Activated naive CD4-positive, alpha-beta T cell treated with anti-CD3 and anti-CD28 coated beads, Interleukin-2, amount 50 U/mL, for 24 hours (primary cell): ENCODE measurements around the gene VWF.

Source experiments
- H3K27ac Mint-ChIP-seq: one replicate; pipeline ENCODE4 v1.8.0; 2021; ENCODE audit warnings: mild to moderate bottlenecking, mixed read lengths
- H3K27me3 Mint-ChIP-seq: one replicate; pipeline ENCODE4 v1.8.0; 2021; ENCODE audit warnings: mixed read lengths
- H3K36me3 Mint-ChIP-seq: one replicate; pipeline ENCODE4 v1.8.0; 2021; ENCODE audit warnings: mixed read lengths
- H3K4me1 Mint-ChIP-seq: one replicate; pipeline ENCODE4 v1.8.0; 2021; ENCODE audit warnings: mixed read lengths
- H3K4me3 Mint-ChIP-seq: one replicate; pipeline ENCODE4 v1.8.0; 2021; ENCODE audit warnings: mild to moderate bottlenecking, mixed read lengths
- H3K9me3 Mint-ChIP-seq: one replicate; pipeline ENCODE4 v1.8.0; 2021; ENCODE audit warnings: mixed read lengths

The VWF gene

DNA sequence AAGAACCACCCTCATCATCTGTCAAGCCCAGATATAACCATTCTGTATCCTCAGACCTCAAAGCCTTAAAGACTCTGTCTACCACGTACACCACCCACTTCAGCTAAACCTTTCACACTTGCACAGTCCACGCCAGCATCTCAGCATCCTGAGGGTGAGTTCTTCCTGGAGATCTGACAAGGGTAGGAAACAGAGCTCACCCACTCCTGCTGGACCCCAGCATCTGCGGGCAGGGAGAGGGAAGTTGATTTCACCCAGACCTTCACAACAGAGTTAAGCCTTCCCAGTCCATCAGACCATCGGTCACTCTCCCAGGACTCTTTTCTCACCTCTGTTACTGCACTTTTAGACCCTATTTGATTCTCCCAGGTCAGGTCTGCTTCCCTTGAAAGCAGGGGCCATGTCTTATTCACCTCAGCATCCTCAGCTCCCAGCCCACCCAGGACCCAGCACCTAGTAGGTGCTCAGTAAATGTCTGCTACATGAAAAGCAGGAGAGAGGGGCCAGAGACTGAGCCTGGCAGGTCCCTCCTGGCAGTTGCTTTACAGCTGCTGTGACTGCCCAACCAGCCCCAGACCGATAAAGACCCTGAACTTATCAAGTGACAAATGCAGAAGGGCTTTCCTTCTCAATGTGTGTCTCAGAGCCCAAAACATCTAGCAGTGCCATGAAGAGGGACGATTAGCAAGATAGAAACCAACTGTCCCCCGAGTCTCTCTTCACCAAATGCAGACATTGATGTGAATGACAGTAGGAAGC is 213.5 kb downstream of the VWF start:
- Mint-ChIP-seq H3K27me3 (peaks cover 5% of the 10 kb centered on the region), H3K4me3 (no peak overlapping the region), H3K36me3 (no peaks in the 10 kb centered on the region), H3K27ac (no peak overlapping the region), H3K4me1 (no peaks in the 10 kb centered on the region), H3K9me3 (no peaks in the 10 kb centered on the region)

DNA sequence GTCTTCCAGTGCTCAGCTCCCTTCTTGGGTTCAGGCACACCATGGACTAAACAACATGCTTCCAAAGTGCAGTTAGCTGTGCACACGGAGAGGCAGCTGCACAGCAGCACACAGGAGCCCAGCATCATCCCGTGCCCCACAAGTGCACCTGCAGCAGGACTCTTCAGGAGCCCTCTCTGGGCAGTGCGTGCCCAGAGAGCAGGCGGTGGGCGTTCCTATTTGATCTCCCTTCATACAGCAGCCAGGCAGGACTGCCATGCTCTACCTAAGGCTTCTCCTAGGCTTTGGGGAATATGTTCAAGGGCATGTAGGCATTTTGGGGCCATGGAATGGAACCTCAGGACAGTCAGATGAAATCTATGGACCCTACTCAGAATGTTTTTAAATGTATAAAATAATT is 214.9 kb downstream of the VWF start:
- Mint-ChIP-seq H3K27ac (no peak overlapping the region), H3K9me3 (no peaks in the 10 kb centered on the region), H3K4me3 (no peak overlapping the region), H3K4me1 (no peaks in the 10 kb centered on the region), H3K36me3 (no peaks in the 10 kb centered on the region), H3K27me3 (peaks cover 7% of the 10 kb centered on the region)

DNA sequence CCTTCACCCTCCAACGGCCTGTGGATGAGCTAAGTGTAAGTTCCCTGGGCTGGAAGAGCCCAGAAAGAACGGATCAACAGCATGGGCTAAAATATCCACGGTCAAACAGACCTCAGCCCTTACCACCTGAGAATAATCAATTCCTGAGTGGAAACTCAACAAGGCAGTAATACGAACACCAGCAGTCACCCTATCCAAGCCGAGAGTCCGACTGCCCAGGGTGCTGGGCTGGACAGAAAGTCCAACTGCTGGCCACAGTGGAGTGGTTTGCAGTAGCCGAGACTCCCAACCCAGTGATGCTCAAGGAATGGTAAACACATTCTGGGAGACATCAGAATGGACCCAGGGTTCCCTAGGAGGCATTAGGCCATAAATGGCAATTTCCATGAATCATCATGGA is 216.2 kb downstream of the VWF start:
- H3K9me3 Mint-ChIP-seq = no peaks in the 10 kb centered on the region
- H3K27ac Mint-ChIP-seq = no peak overlapping the region
- no peaks in the 10 kb centered on the region for H3K36me3 Mint-ChIP-seq
- peaks cover 9% of the 10 kb centered on the region for H3K27me3 Mint-ChIP-seq
- no peaks in the 10 kb centered on the region for H3K4me1 Mint-ChIP-seq
- H3K4me3 Mint-ChIP-seq = no peak overlapping the region

DNA sequence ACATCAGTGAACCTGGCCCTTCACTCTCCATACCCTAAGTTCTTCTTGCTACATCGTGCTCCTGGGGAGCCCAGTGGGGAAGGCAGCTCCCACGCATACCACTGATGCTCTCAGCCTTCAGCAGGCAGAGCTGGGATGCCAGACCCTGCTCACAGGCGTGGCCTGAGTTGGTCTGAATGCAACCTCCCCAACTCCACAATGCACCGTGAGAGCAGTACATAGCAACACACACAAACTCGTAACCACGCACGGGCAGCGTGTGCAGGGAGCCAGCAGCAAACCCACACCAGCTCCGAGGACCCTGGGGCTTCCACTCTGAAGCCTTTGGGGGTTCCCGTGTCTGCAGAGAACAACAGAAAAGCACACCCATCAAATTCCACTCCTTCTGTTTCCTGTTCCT is 216.7 kb downstream of the VWF start:
- Mint-ChIP-seq H3K27ac (no peak overlapping the region), H3K4me3 (no peak overlapping the region), H3K27me3 (peaks cover 7% of the 10 kb centered on the region), H3K9me3 (no peaks in the 10 kb centered on the region), H3K4me1 (no peaks in the 10 kb centered on the region), H3K36me3 (no peaks in the 10 kb centered on the region)

DNA sequence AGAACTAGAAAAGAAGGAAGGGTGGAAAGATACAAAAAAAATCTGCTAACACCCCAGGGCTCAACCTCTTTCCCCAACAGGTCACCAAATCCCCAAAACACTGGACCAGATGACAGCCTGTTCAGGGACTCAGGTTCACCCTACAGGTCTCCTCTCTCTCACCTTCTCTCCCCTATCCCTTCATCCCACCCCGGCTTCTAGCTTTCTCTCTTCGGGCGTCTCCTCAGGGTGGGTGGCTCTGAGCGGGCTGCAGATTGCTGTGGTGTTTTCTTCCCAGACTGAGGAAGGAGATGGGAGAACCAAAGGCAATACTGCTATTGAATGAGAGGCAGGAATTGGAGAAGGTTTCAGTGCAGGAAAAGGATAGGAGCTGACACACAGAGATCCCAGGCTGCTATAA is 218.7 kb downstream of the VWF start:
- H3K9me3 Mint-ChIP-seq = no peaks in the 10 kb centered on the region
- peaks cover 6% of the 10 kb centered on the region for H3K27me3 Mint-ChIP-seq
- no peak overlapping the region for H3K27ac Mint-ChIP-seq
- no peaks in the 10 kb centered on the region for H3K4me1 Mint-ChIP-seq
- no peak overlapping the region for H3K4me3 Mint-ChIP-seq
- no peaks in the 10 kb centered on the region for H3K36me3 Mint-ChIP-seq

DNA sequence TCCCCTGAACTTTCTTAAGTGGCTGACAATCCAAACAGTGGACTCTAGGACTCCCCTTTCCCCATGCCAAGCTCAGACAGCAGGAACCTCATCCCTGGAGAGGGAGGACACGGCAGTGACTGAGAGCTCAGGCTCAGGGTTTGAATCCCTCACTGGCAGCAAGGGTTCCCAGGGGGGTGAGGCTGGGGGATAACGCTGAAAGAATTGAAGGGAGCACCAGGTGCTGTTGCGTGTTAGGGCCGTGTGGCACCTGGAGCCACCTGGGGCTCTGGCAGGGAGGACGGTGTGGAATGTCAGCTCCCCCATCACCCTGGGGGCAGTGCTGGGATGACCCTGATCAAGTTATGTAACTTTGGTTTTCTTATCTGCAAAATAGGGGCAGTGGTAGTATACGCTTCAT is 219.5 kb downstream of the VWF start:
- H3K9me3 Mint-ChIP-seq = no peaks in the 10 kb centered on the region
- H3K4me3 Mint-ChIP-seq = no peak overlapping the region
- H3K27ac Mint-ChIP-seq = no peak overlapping the region
- H3K4me1 Mint-ChIP-seq = no peaks in the 10 kb centered on the region
- peaks cover 10% of the 10 kb centered on the region for H3K27me3 Mint-ChIP-seq
- H3K36me3 Mint-ChIP-seq = no peaks in the 10 kb centered on the region

DNA sequence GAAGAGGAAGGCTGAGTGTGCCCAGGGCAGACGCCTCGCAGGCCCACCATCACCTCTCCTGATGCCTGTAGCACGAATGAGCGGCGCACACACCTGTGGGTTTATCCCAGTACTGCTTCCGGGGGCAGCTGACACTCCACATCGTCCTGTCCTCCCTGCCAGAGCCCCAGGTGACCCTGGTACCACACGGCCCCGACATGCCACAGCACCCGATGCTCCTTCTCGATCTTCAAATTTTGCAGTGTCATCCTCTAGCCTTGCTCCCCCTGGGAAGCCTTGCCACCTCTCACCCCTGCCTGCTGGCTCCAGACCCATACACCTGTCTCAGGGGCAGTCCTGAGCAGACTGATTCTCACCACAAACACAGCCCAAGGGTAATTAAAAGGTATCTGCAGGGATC is 220.0 kb downstream of the VWF start:
- Mint-ChIP-seq H3K27ac (no peak overlapping the region), H3K36me3 (no peaks in the 10 kb centered on the region)

DNA sequence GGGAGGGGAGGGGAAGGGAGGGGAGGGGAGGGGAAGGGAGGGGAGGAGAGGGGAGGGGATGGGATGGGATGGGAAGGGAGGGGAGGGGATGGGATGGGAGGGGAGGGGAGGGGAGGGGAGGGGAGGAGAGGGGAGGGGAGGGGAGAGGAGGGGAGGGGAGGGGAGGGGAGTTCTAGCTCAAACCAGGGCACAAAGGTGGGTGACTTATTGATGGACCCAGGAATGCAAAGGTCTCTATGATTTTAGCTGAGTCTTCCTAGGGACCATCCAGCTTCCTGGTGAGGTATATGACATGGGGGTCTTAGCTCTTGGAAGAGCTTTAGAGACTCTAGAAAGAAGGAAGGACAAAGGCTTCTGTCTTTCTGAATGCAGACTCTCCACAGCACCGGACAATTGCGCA is 221.7 kb downstream of the VWF start:
- H3K4me1 Mint-ChIP-seq = no peaks in the 10 kb centered on the region
- no peak overlapping the region for H3K4me3 Mint-ChIP-seq
- H3K36me3 Mint-ChIP-seq = no peaks in the 10 kb centered on the region
- peaks cover 10% of the 10 kb centered on the region for H3K27me3 Mint-ChIP-seq
- no peaks in the 10 kb centered on the region for H3K9me3 Mint-ChIP-seq
- no peak overlapping the region for H3K27ac Mint-ChIP-seq

More for the DNA sequence above, 220.0 kb downstream of the VWF start:
- Mint-ChIP-seq H3K4me1 (no peaks in the 10 kb centered on the region), H3K27me3 (peaks cover 10% of the 10 kb centered on the region), H3K9me3 (no peaks in the 10 kb centered on the region), H3K4me3 (no peak overlapping the region)

DNA sequence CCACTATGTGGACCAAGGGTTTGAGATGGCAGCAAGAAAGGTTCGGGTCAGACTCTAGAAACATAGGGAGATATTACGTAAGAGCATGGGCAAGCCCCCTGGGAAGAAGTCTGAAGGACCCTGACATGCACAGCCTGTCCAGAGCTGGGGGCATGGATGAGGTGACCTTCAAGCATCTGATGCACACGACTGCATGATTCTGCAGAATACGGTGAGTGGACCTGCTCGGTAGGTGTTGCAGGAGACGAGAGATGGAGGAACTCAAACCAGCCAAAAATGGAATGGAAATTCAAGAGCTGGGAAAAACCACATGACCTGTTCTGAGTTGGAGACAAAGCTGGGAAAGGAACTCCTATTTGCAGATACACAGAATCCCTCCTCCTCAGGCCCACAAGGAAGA is 223.1 kb downstream of the VWF start:
- no peaks in the 10 kb centered on the region for H3K4me1 Mint-ChIP-seq
- peaks cover 10% of the 10 kb centered on the region for H3K27me3 Mint-ChIP-seq
- no peaks in the 10 kb centered on the region for H3K9me3 Mint-ChIP-seq
- no peak overlapping the region for H3K27ac Mint-ChIP-seq
- H3K4me3 Mint-ChIP-seq = no peak overlapping the region
- no peaks in the 10 kb centered on the region for H3K36me3 Mint-ChIP-seq

DNA sequence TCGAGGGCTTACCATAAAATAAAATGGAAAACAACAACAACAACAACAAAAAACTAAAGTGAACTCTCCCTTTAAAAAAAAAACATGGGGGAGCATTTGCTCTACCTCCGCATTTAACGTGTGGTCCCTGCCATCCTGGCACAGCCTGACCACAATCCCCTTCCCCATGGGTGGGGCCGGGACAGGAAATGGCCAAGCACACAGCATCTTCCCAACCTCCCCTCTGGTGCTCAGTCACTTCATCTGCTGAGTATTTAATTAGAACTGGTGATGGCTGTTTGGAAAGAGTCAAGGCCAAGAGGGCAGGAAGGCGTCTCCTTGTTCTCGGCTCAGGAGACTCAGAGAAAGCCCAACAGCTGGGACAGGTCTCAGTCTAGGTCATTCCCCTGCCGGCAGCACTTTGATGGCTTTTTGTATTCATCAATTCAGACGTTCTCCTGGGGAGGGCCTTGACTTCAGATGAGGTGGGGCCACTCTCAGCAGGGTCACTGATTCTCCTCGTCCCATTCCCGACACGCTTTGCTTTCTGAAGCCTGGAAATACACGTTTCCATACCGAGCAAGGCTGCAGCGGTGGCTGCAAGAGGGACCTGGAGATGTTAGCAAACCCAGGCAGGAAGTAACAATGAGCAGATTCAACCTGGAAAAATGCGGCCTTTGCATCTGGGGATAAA is 223.8 kb downstream of the VWF start:
- no peaks in the 10 kb centered on the region for H3K9me3 Mint-ChIP-seq
- H3K4me1 Mint-ChIP-seq = no peaks in the 10 kb centered on the region
- no peaks in the 10 kb centered on the region for H3K36me3 Mint-ChIP-seq
- no peak overlapping the region for H3K4me3 Mint-ChIP-seq
- no peak overlapping the region for H3K27ac Mint-ChIP-seq
- peaks cover 11% of the 10 kb centered on the region for H3K27me3 Mint-ChIP-seq

DNA sequence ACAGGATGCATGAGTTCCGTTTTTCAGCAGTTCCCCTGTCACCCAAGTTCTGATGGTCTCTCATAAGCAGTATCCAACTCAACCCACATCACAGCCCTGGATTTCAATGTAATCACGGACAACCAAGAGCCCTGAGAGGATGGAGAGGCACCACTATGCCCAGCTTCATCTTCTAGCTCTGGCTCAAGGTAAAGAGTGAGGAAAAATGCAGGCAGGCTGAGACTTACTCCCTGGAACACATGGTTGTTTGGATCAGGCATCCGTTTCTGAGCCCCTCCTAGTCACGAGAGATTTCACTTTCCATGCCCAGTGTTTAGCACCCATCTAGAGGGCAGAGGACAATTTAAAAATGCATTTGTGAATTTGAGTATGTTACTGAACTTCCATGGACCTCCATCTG is 224.4 kb downstream of the VWF start:
- no peaks in the 10 kb centered on the region for H3K9me3 Mint-ChIP-seq
- H3K27me3 Mint-ChIP-seq = peaks cover 14% of the 10 kb centered on the region
- no peaks in the 10 kb centered on the region for H3K36me3 Mint-ChIP-seq
- no peaks in the 10 kb centered on the region for H3K4me1 Mint-ChIP-seq
- no peak overlapping the region for H3K4me3 Mint-ChIP-seq
- no peak overlapping the region for H3K27ac Mint-ChIP-seq

DNA sequence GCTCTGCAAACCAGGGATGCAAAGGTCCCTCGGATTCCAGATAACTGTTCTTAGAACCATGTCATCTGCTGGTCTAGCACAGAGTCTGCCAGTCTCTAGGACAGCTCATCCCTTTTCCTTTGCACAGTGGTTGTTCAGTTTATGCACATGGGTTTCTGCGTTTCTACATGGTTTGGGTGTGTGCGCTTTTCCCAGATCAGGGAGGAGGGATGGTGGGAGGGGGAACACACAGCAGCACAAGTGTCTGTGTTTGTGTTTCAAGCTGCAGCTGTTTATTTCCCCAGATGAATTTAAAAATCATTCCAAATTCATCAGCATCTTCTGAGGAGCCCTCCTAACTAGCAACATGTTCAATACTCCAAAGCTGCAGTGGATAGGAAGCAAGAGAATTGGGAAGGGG is 224.8 kb downstream of the VWF start:
- Mint-ChIP-seq H3K27ac (no peak overlapping the region), H3K36me3 (no peaks in the 10 kb centered on the region), H3K4me1 (no peaks in the 10 kb centered on the region), H3K27me3 (peaks cover 16% of the 10 kb centered on the region), H3K4me3 (no peak overlapping the region), H3K9me3 (peaks cover under 1% of the 10 kb centered on the region)

DNA sequence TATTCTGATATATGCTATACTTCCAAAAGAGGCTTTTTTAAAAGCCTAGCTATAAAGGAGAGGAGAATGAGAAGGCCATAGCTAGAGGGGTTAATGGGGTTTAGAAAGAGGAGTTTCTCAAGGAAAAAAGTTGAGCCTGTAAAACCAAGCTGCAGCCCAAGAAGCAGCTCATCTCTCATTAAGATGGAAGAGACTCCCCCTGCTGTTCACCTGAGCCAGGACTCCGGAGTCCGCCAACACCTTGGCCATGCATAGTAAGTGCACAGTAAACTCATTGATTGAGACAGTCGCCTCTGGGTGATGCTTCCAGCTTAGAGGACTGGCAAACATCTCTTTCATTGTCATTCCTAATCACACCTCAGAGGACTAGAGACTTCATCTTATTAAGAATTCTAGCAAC is 225.6 kb downstream of the VWF start:
- H3K36me3 Mint-ChIP-seq = no peaks in the 10 kb centered on the region
- H3K9me3 Mint-ChIP-seq = peaks cover 8% of the 10 kb centered on the region
- peaks cover 21% of the 10 kb centered on the region for H3K27me3 Mint-ChIP-seq
- no peak overlapping the region for H3K4me3 Mint-ChIP-seq
- H3K4me1 Mint-ChIP-seq = no peaks in the 10 kb centered on the region
- H3K27ac Mint-ChIP-seq = no peak overlapping the region
